B cell (primary cell): ENCODE results near the gene TMEM98. TPM values are rescaled to one million over a fixed set of nuclear protein-coding genes. Genes with fewer than 3 reads are reported as not detected.

Experiments used
- ATAC-seq: fragments of 200-7000 bp; cut with Tn5 transposase; one replicate; pipeline ENCODE4 v1.10.0; 2021; ENCODE audit warnings: low read depth, mild to moderate bottlenecking, moderate number of reproducible peaks, moderate library complexity
- CTCF ChIA-PET: fragments of 350-600 bp; sonication (Branson Sonifier 250); formaldehyde crosslinking; loops from one replicate; lab custom pipeline; 2021; ENCODE audit warnings: antibody characterized with exemption, inconsistent platforms; lab: Charles Lee
- POLR2A ChIA-PET: fragments of 350-600 bp; sonication (Branson Sonifier 250); formaldehyde crosslinking; loops from one replicate; lab custom pipeline; 2021; ENCODE audit warnings: antibody characterized with exemption; lab: Charles Lee
- DNase-seq: peaks from one replicate; pipeline ENCODE4 v3.0.0; 2013
- H2AFZ ChIP-seq: 2 replicates; pipeline ENCODE4 v1.6.1; 2012; ENCODE audit warnings: mild to moderate bottlenecking, low read depth, low read length; ENCODE audit not compliant: insufficient read depth, poor library complexity, severe bottlenecking
- H3K27ac ChIP-seq, 2 donors: 1 replicate in 1 of 2; 2 replicates in 1 of 2; pipeline ENCODE4 v1.5.1; 2012 to 2013; ENCODE audit warnings: low read length in 2 of 2, mild to moderate bottlenecking in 2 of 2, moderate library complexity in 1 of 2
- H3K27me3 ChIP-seq, 4 experiments: fragments of 200-600 bp in 1 of 4; sonication (generic) in 1 of 4; replicated peaks in 1 of 4; 1 replicate in 2 of 4; 2 replicates in 2 of 4; pipeline versions ENCODE4 v1.6.1 to v1.7.0; 2013 to 2016; ENCODE audit warnings: low read length in 3 of 4, mild to moderate bottlenecking in 2 of 4, mixed read lengths in 1 of 4, moderate library complexity in 1 of 4; ENCODE audit not compliant: insufficient read depth in 4 of 4, control insufficient read depth in 3 of 4; ENCODE audit errors: control extremely low read depth in 1 of 4
- H3K36me3 ChIP-seq, 2 experiments: replicated peaks in 1 of 2; 1 replicate in 1 of 2; 2 replicates in 1 of 2; pipeline versions ENCODE4 v1.6.1 to v1.7.1; 2013; ENCODE audit warnings: low read length in 1 of 2; ENCODE audit not compliant: insufficient read depth in 2 of 2, control insufficient read depth in 1 of 2; ENCODE audit errors: control extremely low read depth in 1 of 2, extremely low read depth in 1 of 2
- H3K4me1 ChIP-seq, 2 donors: fragments of 200-600 bp in 1 of 2; sonication (generic) in 1 of 2; 1 replicate in 1 of 2; 2 replicates in 1 of 2; pipeline versions ENCODE4 v1.5.1 to v1.6.1; 2013 to 2017; ENCODE audit warnings: low read length in 2 of 2; ENCODE audit not compliant: control insufficient read depth in 2 of 2, insufficient read depth in 2 of 2
- H3K4me2 ChIP-seq: replicated peaks from 2 replicates; pipeline ENCODE3; 2012; ENCODE audit warnings: mild to moderate bottlenecking, low read depth, low read length; ENCODE audit not compliant: poor library complexity, severe bottlenecking
- H3K4me3 ChIP-seq, 5 experiments: fragments of 200-600 bp in 1 of 5; sonication (generic) in 1 of 5; 1 replicate in 3 of 5; 2 replicates in 2 of 5; pipeline versions ENCODE4 v1.5.1 to v1.7.0; 2011 to 2016; ENCODE audit warnings: low read length in 4 of 5, mild to moderate bottlenecking in 4 of 5, low read depth in 2 of 5, control low read depth in 1 of 5, moderate library complexity in 1 of 5; ENCODE audit not compliant: insufficient read depth in 1 of 5; ENCODE audit errors: control extremely low read depth in 1 of 5, extremely low read depth in 1 of 5
- H3K79me2 ChIP-seq: fragments of 200-600 bp; sonication (generic); one replicate; pipeline ENCODE4 v1.6.0; 2016; ENCODE audit warnings: low read length; ENCODE audit not compliant: control insufficient read depth, insufficient read depth
- H3K9ac ChIP-seq: fragments of 200-600 bp; sonication (generic); 2 replicates; pipeline ENCODE4 v1.6.1; 2017; ENCODE audit warnings: mild to moderate bottlenecking, low read length, moderate library complexity
- H3K9me3 ChIP-seq, 3 donors: one replicate each; pipeline versions ENCODE4 v1.6.1 to v1.7.1; 2013; ENCODE audit warnings: low read length in 2 of 3; ENCODE audit not compliant: control insufficient read depth in 2 of 3, insufficient read depth in 1 of 3; ENCODE audit errors: control extremely low read depth in 1 of 3
- H4K20me1 ChIP-seq: 2 replicates; pipeline ENCODE4 v1.6.0; 2012; ENCODE audit warnings: mild to moderate bottlenecking, low read length; ENCODE audit not compliant: insufficient read depth, control insufficient read depth, poor library complexity, severe bottlenecking
- H3K27ac Mint-ChIP-seq: one replicate; pipeline ENCODE4 v1.8.0; 2021; ENCODE audit warnings: mixed read lengths
- H3K27me3 Mint-ChIP-seq: one replicate; pipeline ENCODE4 v1.8.0; 2021; ENCODE audit warnings: mixed read lengths
- H3K4me1 Mint-ChIP-seq: one replicate; pipeline ENCODE4 v1.8.0; 2021; ENCODE audit warnings: mixed read lengths
- H3K4me3 Mint-ChIP-seq: one replicate; pipeline ENCODE4 v1.8.0; 2021; ENCODE audit warnings: mixed read lengths
- H3K9me3 Mint-ChIP-seq: one replicate; pipeline ENCODE4 v1.8.0; 2022; ENCODE audit warnings: mixed read lengths; ENCODE audit not compliant: insufficient read depth
- CTCF ChIP-seq: fragments of 200-600 bp; IDR thresholded peaks from one replicate; pipeline ENCODE4 v1.8.0; 2022; ENCODE audit warnings: antibody characterized with exemption, mild to moderate bottlenecking
- EZH2 ChIP-seq: IDR thresholded peaks from 2 replicates; pipeline ENCODE4 v1.6.1; 2012; ENCODE audit warnings: borderline replicate concordance, low read depth, mild to moderate bottlenecking, moderate library complexity, low read length; ENCODE audit not compliant: insufficient read depth, poor library complexity, severe bottlenecking
- WGBS: methylation state at CpG from one replicate; pipeline ENCODE4 v1.1.5; 2013; ENCODE audit warnings: missing lambda C conversion rate; ENCODE audit not compliant: insufficient coverage; 5-methylcytosine and 5-hydroxymethylcytosine counted together
- intact Hi-C: fragments of 100-400 bp; cut with micrococcal nuclease; formaldehyde crosslinking; loops from one replicate; pipeline ENCODE4 v1.10.0; 2022
- polyA plus RNA-seq: library from polyadenylated mRNA; depleted of rRNA; stranded (reverse); fragments of >200 nt; gene quantifications from 2 replicates; pipeline ENCODE4 v1.2.3, GENCODE V29; 2012
- total RNA-seq, 2 donors: library from RNA; stranded (reverse); fragments of 120-200 nt in 1 of 2; gene quantifications; 1 replicate in 1 of 2; 2 replicates in 1 of 2; pipeline versions ENCODE4 v1.2.3 to v1.2.4, GENCODE V29; 2013 to 2022

The TMEM98 gene
- total and polyA plus RNA-seq, 2 donors (not counting 1 experiment from before 2014, with no cell fraction given) = not detected

GRCh38 chr17:32907583-32907982 lies 20.4 kb upstream of the TMEM98 start:
- H3K9ac ChIP-seq = no peak overlapping the region
- intact Hi-C loops = no loop called here
- H3K9me3 Mint-ChIP-seq = no peaks in the 10 kb centered on the region
- ChIA-PET POLR2A (no interaction called here), CTCF (interaction anchor here (0.7 to 10.8 kb wide), 3 partner anchors 30 to 421 kb away, joined by 3 to 170 read pairs (median 48); partner anchors contain the start of genes CDK5R1 and MYO1D)
- 92% methylated on average over 3 of the region's 6 CpGs for WGBS
- H3K4me1 ChIP-seq = no peaks in the 10 kb centered on the region
- H3K27me3 Mint-ChIP-seq = peaks cover 10% of the 10 kb centered on the region
- peaks cover 3% of the 10 kb centered on the region for H3K4me1 Mint-ChIP-seq
- DNase-seq = no peak
- no peaks in the 10 kb centered on the region for H3K36me3 ChIP-seq
- no peaks in the 10 kb centered on the region for H4K20me1 ChIP-seq
- H2AFZ ChIP-seq = no peak overlapping the region
- H3K27ac ChIP-seq = no peak overlapping the region
- no peak overlapping the region for H3K4me3 Mint-ChIP-seq
- no peak for ATAC-seq
- H3K27ac Mint-ChIP-seq = no peak overlapping the region
- H3K27me3 ChIP-seq = peaks cover 0 to 4% (median 1%) of the 10 kb centered on the region in 4 experiments
- H3K4me3 ChIP-seq = no peak overlapping the region
- no peaks in the 10 kb centered on the region for H3K9me3 ChIP-seq
- no peak overlapping the region for H3K4me2 ChIP-seq
- no peaks in the 10 kb centered on the region for H3K79me2 ChIP-seq
- TF ChIP-seq EZH2 (no peak), CTCF (no peak)

GRCh38 chr17:32909787-32910369 lies 18.1 kb upstream of the TMEM98 start:
- peak overlapping the region; percentile 47 for H2AFZ ChIP-seq
- no peak overlapping the region for H3K27ac ChIP-seq
- H3K9ac ChIP-seq = no peak overlapping the region
- intact Hi-C loops = loop anchor here (1.0 kb wide), 2 partner anchors 33 to 127 kb away; partner anchors contain the start of gene MYO1D
- H3K9me3 ChIP-seq = no peaks in the 10 kb centered on the region
- Mint-ChIP-seq H3K27ac (no peak overlapping the region), H3K9me3 (no peaks in the 10 kb centered on the region), H3K4me3 (no peak overlapping the region), H3K4me1 (peaks cover 3% of the 10 kb centered on the region), H3K27me3 (peaks cover 6% of the 10 kb centered on the region)
- H3K36me3 ChIP-seq = no peaks in the 10 kb centered on the region
- ATAC-seq (peak; percentile 85), DNase-seq (peak; percentile 76)
- no peaks in the 10 kb centered on the region for H3K4me1 ChIP-seq
- H4K20me1 ChIP-seq = no peaks in the 10 kb centered on the region
- WGBS = 28% methylated on average over 3 of the region's 4 CpGs
- POLR2A ChIA-PET = no interaction called here
- TF ChIP-seq CTCF (peak; percentile 82), EZH2 (no peak)
- no peaks in the 10 kb centered on the region for H3K79me2 ChIP-seq
- no peak overlapping the region for H3K4me3 ChIP-seq
- no peak overlapping the region for H3K4me2 ChIP-seq
- CTCF ChIA-PET = interaction anchor here (0.7 to 10.8 kb wide), 13 partner anchors 10 to 251 kb away, joined by 3 to 170 read pairs (median 4); partner anchors contain the start of gene MYO1D
- peaks cover 0 to 3% (median 1%) of the 10 kb centered on the region in 4 experiments for H3K27me3 ChIP-seq
